Adrenal gland (tissue), 5 donors: Measurements from ENCODE around the gene CDK13.
"Not testable (repeated sequence)": the region's sequence is repeated elsewhere in the genome, so short reads cannot be mapped to it uniquely, and the experiment has no call there.

ENCODE experiments used
- POLR2A ChIP-seq, 2 donors: fragments of 450-650 bp; IDR thresholded peaks; one replicate each; pipeline ENCODE4 v1.6.1; 2017; ENCODE audit warnings: antibody characterized with exemption in 2 of 2, mild to moderate bottlenecking in 2 of 2, moderate library complexity in 1 of 2
- TF ChIP-seq, protein P1 (sequence below), 6 experiments: fragments of 450-650 bp in 4 of 6; fragments of 200-600 bp in 2 of 6; sonication (generic) in 1 of 6; IDR thresholded peaks; 1 replicate in 5 of 6; 2 replicates in 1 of 6; pipeline versions ENCODE4 v1.5.1 to v1.8.0; 2016 to 2021; ENCODE audit warnings: antibody characterized with exemption in 6 of 6, mild to moderate bottlenecking in 2 of 6, moderate library complexity in 1 of 6
- donor health status: DM: no; HTN: no; CAD: no.

DNA sequence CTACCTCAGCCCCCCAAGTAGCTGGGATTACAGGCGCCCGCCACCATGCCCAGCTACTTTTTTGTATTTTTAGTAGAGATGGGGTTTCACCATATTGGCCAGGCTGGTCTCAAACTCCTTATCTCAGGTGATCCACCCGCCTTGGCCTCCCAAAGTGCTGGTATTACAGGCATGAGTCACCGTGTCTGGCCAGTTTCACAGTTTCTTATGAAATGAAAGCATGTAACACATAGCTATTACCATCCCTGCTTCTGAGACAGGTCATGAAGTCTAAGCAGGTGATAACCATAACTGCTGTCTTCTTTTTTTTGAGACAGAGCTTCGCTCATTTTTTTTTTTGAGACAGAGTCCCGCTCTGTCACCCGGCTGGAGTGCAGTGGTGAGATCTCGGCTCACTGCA lies 34.2 kb upstream of the CDK13 start:
- TF ChIP-seq, protein P1, sequence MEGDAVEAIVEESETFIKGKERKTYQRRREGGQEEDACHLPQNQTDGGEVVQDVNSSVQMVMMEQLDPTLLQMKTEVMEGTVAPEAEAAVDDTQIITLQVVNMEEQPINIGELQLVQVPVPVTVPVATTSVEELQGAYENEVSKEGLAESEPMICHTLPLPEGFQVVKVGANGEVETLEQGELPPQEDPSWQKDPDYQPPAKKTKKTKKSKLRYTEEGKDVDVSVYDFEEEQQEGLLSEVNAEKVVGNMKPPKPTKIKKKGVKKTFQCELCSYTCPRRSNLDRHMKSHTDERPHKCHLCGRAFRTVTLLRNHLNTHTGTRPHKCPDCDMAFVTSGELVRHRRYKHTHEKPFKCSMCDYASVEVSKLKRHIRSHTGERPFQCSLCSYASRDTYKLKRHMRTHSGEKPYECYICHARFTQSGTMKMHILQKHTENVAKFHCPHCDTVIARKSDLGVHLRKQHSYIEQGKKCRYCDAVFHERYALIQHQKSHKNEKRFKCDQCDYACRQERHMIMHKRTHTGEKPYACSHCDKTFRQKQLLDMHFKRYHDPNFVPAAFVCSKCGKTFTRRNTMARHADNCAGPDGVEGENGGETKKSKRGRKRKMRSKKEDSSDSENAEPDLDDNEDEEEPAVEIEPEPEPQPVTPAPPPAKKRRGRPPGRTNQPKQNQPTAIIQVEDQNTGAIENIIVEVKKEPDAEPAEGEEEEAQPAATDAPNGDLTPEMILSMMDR (IDR thresholded peaks at IDR 0.05), result not testable (repeated sequence)
- not testable (repeated sequence) for TF ChIP-seq POLR2A (IDR thresholded peaks at IDR 0.05)
